ENCODE measurements around the gene PPL.
"Not testable (repeated sequence)": the region's sequence is repeated elsewhere in the genome, so short reads cannot be mapped to it uniquely, and the experiment has no call there.

PPL gene

DNA sequence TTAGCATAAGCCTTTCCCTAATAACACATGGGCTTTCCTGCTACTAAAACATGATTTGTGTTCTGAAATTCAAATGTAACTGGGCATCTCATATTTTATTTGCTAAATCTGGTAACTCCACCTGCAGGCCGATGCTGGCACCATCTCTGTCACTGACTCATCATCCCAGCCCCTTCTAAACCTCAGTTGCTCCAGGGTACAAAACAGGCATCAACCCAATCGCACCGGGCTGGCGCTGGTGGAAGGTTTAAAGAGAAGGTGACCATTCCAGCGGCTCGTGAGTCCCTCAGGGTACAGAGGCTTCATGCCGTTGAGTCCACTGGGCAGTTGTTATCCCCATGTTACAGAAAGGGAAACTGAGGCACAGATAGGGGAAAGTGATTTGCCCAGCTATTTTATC is 27.1 kb downstream of the PPL start:
- no peak for DNase-seq (ENCODE audit: low read depth in 2 of 2)

DNA sequence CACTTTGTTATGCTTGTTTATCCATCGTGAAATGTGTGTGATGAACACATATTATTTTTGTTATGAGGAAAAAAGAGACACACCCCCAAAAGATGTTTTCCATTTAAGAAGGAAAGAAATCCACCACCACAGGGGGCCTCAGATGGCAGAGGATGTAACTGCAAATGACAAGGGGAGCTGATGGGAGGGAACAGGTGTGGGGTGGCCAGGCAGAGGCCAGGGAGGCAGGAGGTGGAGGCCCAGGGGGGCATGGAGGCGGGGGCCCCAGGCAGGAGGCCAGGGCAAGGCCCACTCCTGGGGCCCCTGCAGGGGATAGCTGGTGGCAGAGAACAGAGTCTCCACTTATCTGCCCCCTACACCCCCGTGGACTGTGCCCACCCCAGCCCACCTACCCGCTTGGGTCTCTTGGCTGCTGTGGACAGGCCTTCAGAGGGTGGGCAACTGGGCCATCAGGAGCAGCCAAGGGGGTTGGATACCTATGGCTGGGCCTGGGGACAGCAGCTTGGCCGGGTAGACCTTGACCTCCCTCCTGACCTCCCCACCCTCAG is 28.0 kb downstream of the PPL start:
- no peak for DNase-seq (ENCODE audit: low read depth in 2 of 2)

DNA sequence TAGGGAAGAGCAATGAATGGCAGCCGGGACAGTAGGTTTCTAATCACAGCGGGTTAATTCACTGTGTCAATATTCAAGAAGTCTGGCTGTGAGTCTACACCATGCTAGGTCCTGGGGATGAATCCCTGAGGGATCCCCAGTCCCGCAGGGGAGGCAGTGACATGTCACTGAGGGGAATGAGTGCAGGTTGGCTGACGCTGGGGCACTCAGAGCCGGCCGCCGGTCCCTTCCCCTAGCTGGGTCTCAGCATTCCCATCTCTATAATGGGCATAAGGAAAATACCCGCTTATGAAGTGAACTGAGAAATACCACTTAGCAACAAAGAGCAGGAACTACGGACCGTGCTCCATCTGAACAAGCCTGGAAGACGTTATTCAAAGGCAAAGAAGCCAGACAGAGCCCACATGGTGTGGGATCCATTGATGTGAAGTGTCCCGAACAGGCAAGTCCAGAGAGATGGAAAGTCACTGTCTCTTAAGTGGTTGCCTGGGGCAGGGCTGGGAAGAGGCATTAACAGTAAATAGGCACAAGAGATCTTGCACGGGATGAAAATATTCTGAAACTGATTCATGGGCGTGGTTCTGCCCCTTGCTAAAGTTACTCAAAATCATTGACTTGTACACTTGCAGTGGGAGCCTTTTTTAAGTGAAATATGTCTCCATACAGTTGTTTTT is 31.9 kb downstream of the PPL start:
- DNase-seq (ENCODE audit: low read depth in 2 of 2) = no peak

DNA sequence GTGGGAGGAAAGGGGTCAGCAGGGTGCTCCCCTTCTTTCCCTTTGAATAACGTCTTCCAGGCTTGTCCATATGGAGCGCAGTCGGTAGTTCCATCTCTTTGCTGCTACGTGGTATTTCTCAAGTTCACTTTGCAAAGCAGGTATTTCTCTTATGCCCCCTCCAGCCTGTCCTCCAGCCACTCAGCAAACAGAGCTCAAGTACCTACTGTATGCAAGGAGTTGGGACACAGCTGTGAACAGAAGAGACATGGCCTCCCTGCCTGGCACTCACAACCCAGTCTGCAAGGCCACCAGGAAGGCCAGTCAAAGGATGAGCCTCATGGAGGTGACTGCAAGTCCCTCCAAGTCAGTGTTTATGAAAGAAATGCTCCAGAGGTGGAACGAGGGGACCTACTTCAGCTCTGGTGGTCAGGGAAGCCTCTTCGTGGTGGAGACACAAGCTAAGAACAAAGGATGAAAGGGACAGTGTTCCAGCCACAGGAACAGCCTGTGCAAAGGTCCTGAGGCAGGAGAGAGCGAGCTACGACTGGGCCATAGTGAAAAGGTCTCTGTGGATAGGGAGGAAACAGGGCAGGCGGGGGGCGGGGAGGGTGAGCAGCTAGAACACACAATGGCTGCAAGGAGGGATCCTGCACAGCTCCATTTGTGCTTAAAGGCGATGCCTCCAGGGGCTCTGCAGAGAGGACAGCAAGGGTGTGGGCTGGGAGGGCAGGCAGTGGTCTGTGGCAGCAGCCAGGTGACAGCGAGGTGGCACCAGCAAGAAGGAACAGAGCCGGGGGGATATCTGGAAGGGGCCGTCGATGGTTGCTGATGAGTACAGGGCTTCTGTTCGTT is 32.6 kb downstream of the PPL start:
- DNase-seq (ENCODE audit: low read depth in 2 of 2) = no peak

DNA sequence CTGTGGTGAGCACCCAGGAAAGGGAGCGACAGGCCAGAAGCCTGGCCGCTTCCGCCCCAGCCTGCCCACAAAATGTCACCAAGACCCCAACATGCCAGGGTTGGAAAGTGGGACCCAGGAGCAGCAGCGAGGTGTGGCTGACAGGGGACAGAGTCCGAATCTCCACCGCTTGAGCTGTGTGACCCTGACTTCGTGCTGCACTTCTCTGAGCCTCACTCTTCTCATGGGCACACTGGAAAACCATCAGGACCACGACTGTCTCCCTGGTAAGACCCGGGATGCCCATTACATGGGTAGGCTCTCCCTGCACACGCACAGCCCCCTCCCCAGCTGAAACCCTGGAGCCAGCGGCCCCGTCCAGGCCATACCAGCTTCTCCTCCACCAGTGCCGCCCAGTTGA is 34.9 kb downstream of the PPL start:
- DNase-seq (ENCODE audit: low read depth in 2 of 2) = no peak

DNA sequence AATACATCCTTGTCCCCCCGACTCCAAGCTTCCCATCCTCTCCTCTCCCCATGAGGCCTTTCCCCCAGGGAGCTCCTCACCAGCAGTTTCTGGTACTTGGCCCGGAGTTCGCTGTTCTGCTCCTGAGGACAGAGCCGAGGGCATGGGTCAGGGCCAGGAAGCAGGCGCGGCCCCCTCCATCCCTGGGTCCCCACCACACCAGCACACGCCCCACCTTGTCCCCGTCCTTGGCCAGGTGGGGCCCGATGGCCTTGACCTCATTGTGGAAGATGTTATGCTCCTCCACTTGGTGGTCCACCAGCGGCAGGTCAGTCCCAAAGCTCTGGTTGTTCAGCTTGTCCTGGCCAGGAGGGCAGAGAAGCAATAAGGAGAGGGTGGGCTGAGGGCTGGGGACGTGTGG is 36.2 kb downstream of the PPL start:
- DNase-seq (ENCODE audit: low read depth in 2 of 2) = no peak

DNA sequence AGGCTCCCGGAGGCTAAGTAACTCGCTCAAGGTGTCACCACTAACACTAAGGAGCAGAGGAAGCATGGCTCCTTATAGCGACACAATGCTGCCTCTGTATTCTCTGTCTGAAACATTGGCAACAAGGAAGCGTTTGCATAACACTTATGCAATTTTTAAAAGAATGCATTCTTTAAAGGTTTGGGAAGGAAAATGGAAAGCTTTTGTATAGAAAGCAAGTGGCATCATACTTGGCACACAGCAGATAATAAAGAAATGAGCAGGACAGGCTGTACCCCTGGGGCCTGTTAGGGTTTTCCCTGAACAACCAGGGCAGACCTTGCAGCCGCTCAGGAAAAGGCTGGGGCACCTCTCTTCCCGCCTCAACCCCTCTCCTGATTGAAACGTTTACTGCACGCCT is 36.9 kb downstream of the PPL start:
- DNase-seq (ENCODE audit: low read depth in 2 of 2) = no peak

DNA sequence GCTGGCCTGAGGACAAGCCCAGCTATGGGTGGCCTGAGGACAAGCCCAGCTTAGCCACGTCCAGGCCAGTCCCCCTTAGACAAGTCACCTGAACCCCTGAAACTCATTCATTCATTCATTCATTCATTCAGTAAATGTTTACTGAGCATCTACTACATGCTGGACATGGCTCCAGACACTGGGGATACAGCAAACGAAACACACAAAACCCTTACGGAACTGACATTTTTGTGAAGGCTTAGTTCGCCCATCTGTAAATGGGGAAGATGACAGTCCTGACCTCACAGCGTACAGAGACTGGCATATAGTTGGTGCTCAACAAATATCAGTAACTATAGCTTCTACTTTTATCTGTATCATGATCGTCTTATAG is 37.5 kb downstream of the PPL start:
- DNase-seq (ENCODE audit: low read depth in 2 of 2) = no peak

DNA sequence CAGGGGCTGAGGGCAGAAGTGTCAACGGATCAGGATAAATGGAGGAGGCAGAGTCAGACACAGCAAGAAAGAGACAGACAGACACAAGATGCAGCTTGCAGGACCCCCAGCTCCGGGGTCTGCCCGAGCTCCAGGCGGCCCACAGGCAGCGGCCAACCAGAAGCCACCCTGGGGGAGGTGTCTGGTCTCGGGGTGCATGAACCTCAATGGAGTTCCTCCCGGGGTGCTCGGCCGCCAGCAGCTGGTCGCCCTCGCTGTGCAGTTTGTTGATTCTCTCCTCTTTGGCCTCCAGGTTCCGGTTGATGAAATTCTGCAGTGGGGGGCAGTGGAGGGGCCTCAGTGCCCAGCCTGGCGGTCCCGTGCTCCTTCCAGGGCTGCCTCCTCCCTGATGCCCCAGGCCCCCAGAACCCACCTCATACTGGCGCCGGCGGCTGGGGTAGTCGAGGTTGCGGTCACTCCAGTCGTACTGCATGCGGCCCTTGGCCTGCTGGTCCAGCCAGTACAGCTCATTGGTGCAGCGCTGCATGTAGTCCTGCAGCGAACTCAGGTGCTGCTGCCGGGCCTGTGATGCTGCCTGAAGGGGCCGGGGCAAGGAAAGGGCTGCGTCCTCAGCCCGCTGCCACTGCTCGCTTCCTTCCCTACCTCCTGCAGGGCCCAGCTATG is 38.0 kb downstream of the PPL start:
- no peak for DNase-seq (ENCODE audit: low read depth in 2 of 2)

DNA sequence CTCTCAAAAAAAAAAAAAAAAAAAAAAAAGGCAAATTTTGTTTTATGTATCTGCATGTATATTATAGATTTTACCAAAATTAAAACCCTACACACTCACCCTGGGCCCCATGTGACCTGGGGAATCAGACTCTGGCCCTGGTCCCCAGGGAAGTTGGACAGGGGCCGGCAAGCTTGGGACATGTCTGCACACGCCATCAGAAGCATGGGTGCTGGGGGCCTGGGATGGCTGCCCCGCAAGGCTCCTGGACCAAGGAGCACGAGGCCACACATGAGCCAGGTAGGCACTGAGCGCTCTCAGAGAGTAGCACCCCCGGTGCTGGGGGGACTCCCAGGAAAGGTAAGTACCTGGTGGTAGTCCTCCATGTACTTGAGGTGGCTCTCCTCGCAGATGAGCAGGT is 39.6 kb downstream of the PPL start:
- DNase-seq (ENCODE audit: low read depth in 2 of 2) = no peak

DNA sequence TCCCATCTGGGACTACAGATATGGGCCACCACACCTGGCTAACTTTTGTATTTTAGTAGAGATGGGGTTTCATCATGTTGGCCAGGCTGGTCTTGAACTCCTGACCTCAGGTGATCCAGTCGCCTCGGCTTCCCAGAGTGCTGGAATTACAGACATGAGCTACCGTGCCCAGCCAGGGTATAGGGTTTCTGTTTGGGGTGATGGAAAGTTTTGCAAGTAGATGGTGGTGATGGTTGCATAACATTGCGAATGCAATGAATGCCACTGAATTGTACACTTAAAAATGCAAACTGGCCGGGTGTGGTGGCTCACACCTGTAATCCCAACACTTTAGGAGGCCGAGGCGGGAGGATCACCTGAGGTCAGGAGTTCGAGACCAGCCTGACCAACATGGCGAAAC is 40.2 kb downstream of the PPL start:
- not testable (repeated sequence) for DNase-seq (ENCODE audit: low read depth in 2 of 2)

DNA sequence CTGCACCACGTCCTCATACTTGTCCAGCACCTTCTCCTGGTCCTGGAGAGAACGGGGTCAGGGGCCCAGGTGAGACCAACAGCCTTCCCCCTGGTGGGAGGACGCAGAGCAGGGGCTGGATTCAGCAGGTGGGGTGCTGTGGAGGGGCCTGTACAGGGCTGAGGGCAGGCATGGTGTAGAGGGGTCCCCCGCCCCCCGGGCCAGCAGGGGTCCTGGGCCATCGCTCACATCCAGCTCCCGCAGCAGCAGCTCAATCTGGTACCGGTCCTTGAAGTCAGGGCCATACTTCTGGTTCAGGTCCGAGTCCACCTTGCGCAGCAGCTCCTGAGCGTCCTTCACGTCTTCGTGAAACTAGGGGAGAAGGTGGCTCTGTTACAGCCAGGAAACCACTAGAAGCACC is 41.6 kb downstream of the PPL start:
- DNase-seq (ENCODE audit: low read depth in 2 of 2) = no peak

DNA sequence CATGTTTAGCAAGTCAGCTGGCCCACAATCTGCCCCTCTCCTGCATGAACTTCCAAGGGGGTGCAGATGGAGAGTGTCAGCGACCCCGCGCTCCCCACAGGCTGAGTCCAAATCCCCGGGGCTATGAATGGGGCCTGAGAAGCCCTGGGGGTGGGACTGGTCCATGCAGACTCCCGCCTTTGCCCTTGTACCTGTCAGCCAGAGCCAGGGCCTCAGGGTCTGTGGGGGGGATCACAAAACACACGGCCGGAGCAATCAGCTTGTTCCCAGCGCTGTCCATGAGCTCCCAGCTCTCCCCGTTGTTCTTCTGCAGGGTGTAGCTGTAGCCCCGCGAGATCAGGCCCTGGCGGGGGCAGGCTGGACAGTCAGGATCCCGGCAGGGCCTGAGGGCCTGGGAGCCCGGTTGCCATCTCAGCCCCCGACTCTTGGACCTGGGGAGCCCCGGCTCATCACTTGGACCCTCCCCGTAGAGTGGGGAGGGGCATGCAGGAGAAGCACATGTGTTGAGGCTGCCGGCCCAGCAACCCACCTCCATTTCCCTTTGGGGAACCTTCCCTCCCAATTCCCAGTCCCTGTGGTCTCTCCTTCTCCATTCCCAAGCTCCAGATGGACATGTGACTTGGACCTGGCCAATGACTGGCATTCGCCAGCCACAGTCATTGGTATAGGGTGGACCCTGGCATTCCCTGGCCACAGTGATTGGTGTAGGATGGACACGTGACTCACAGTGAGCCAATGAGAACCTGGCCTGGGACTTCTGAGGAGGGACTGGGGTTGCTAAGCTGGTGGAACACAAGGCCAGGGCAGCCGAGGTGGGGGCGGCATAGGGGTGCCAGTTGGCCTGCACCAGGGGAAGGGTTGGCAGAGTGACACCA is 42.4 kb downstream of the PPL start:
- no peak for DNase-seq (ENCODE audit: low read depth in 2 of 2)

DNA sequence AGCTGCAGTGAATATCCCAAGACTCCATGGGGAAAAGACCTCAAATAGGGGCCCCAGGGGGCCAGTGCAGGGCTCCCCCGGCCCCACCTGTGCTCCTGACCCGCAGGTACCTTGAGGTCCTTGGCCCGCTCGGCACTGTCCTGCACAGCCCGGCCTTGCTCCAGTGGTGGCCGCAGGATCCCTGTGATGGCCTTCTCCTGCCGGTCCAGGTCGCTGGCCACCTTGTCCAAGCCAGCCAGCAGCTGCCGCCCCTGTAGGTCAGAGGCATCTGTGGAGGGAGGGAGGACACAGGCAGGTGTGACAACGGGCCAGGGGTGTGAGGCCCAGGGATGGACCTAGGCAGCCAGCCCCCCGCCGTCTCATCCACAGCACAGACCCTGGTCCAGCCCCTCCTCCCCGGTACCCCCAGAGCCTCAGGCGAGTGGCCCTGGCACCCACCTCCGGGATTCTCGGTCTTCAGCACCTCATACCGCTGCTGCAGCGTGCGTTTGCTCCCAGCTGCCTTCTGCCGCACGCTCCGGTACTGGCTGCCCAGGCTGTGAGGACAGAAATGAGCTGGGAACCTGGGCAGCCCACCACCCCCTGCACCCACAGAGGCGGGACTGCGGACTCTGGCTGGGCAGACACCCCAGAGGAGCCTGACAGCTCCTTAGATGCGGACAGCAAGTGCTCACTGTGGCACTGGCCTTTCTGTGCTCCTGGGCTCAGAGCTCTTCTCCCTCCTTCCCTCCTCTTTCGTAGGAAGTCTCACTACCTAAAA is 43.7 kb downstream of the PPL start:
- DNase-seq (ENCODE audit: low read depth in 2 of 2) = no peak

DNA sequence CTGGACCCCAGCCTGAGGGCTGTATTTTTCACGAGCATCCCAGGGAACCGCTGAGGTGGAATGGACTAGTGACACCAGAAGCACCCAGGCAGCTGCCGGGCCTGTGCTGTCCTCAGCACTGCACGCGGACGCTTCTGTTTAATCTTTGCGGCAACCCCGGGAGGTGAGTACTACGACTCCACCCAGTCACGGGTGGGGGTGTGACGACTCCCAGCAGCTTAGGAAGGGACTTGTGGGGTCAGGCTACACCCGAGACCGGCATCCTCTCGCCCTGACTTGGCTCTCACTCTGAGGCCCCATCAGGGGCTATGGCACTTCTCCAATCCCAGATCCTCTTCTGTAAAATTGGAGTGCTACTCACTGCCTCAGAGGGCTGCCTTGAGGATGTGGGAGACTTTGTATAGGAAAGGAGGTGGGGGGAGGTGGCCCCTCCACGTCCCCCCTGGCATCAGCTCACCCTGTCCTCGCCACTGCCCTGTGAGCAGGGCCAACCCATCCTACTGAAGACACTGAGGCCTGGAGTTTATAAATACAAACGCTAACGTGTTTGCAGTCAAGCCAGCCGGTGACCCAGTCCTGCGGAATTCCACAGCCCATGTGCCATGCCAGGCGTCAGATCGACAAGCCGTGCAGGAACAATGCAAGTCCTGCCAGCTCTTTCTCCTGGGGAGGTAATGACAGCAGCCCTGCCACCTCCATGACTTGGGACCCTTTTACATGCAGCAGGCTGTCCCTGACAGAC is 44.4 kb downstream of the PPL start:
- DNase-seq (ENCODE audit: low read depth in 2 of 2) = no peak

DNA sequence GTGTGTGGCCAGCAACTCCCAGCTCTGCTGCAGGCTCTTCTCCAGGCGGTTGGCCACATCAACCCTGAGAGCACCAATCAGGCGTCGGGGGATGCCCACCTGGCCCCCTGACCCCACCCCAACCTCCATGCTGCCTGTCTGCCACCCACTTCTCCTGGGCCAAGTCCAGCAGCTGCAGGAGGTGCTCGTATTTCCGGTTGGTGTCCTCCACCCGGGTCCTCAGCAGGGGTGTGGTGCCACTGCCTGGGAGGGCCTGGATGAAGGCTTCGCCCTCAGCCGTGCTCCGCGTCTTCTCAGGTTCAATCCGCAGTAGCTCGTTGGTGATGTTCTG is 45.1 kb downstream of the PPL start:
- no peak for DNase-seq (ENCODE audit: low read depth in 2 of 2)

DNA sequence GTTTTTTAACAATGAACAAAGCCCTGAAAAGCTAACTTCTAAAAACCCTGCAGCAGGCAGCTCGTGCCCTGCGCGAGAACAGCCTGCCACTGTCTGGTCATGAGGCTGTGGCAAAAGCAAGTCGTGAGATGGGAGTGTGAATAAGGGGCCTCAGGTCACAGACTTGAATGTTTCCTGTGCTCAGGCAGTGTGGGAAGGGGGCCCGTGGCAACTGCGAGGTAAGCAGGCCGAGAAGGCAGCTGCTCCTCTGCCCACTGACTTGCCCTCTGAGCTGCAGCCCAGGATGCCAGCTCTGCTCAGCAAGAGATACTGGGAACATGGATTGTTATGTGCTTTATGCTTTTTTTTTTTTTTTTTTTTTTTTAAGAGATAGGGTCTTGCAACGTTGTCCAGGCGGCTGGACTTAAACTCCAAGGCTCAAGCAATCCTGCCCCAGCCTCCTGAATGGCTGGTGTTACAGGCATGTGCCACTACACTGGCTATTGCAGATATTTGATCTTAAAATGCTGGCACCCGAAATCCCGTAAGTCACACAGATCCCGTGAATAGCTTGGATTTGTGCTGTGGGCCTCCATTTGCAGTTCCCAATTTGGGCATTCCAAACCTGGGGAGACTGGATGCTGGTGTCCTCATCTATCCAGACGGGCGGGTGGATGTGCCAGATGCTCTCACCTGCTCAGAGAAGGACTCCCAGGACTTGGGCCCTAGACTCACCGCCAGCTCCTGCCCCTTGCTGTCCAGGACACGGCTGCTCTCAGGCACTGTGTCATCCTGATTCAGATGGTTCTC is 45.7 kb downstream of the PPL start:
- DNase-seq (ENCODE audit: low read depth in 2 of 2) = no peak

DNA sequence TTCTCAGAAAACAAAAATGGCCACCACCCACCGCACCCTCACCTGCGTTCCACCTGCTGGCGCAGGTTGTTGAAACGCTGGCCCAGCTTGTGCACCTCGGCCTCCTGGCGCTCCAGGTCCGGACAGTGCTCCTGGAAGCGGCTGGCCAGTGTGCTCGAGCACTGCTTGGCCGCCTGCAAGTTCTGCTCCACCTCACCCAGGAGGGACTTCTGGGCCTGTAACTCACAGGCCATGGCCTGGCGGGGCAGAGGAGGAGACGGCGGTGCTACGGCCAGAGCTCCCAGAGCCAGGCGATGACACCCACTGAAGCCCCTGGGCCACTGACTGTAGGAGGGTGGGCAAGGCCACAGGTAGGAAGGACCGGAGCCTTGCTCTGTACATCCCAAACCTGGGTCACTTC is 46.3 kb downstream of the PPL start:
- no peak for DNase-seq (ENCODE audit: low read depth in 2 of 2)

DNA sequence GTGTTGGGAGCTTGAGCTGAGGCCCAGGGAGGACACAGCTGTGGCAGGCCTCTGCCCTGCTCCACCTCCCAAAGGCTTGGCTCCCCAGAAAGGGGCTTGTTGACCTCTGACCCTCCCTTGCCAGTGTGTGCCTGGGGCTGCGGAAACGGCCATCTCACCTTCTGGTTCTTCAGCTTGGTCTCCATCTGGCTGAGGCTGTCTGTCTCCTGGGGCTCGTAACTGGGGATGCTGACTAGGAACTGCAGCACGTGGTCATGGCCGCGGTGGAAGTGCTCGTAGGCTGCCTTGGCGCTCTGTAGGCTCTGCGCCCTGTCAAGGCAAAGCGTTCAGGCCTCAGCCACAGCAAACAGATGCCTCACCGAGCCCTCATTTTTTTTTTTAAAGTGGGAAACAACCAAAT is 46.9 kb downstream of the PPL start:
- no peak for DNase-seq (ENCODE audit: low read depth in 2 of 2)

Measured in stimulated activated CD8-positive, alpha-beta memory T cell treated with anti-CD3 and anti-CD28 coated beads, Interleukin-15, amount 100 ng/mL, for 4 hours (primary cell).